Lower lobe of right lung (tissue), 2 donors: Measurements from ENCODE around the gene TRAPPC8. TPM values are rescaled to one million over a fixed set of nuclear protein-coding genes. Genes with fewer than 3 reads are reported as not detected.
"Not testable (repeated sequence)": the region's sequence is repeated elsewhere in the genome, so short reads cannot be mapped to it uniquely, and the experiment has no call there.

ENCODE experiments used
- ATAC-seq, 2 donors: fragments of 200-7000 bp; cut with Tn5 transposase; one replicate each; pipeline ENCODE4 v1.9.1; 2020 to 2022; ENCODE audit warnings: mild to moderate bottlenecking in 2 of 2, moderate library complexity in 2 of 2
- DNase-seq: peaks from one replicate; pipeline ENCODE4 v3.0.0-alpha.2; 2020
- H3K27ac ChIP-seq: fragments of 200-600 bp; one replicate; pipeline ENCODE4 v1.8.0; 2022
- H3K27me3 ChIP-seq: fragments of 200-600 bp; one replicate; pipeline ENCODE4 v1.8.0; 2022; ENCODE audit warnings: low read depth
- H3K36me3 ChIP-seq: fragments of 200-600 bp; one replicate; pipeline ENCODE4 v1.8.0; 2022; ENCODE audit warnings: mild to moderate bottlenecking
- H3K4me1 ChIP-seq: fragments of 200-600 bp; one replicate; pipeline ENCODE4 v1.8.0; 2022
- H3K4me3 ChIP-seq: fragments of 200-600 bp; one replicate; pipeline ENCODE4 v1.8.0; 2022; ENCODE audit warnings: mild to moderate bottlenecking
- H3K9me3 ChIP-seq: fragments of 200-600 bp; one replicate; pipeline ENCODE4 v1.8.0; 2022
- intact Hi-C: fragments of 100-400 bp; cut with DNase I; formaldehyde crosslinking; loops from one replicate; pipeline ENCODE4 v1.11.0; 2022
- total RNA-seq: library from RNA; stranded (reverse); fragmentation: NEBNext Ultra II Directional; extraction: Animal tissue kit (Norgen Biotek cat#: 25700); gene quantifications from one replicate; pipeline ENCODE4 v1.2.1, GENCODE V29; 2021
- TF ChIP-seq, protein P1 (sequence below): fragments of 200-600 bp; IDR thresholded peaks from one replicate; pipeline ENCODE4 v1.8.0; 2022; ENCODE audit warnings: antibody characterized with exemption, mild to moderate bottlenecking
- donor health status: DM: no; HTN: yes; CAD: no; lungs with severe emphysema.

Gene TRAPPC8
- total RNA-seq, 1 donor from 2014 or later = 47.3 TPM

DNA sequence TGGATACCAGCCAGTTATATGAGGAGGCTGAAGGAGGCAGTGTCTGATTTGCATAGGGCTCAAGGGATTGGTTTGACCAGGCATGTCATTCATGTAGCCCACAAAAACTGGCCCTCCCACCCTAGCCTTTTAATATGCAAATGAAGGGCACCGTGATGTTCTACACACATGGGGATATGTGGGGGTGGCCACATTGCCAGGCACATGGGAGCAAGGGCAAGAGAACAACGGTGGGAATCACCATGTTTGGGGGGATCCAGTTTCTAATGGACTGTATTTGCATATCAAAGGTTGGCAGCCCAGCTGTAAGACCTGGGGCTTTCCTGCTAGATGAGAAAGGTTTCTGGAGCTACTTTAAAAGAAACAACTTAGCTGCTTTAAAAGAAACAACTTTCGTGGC lies 117.2 kb downstream of the TRAPPC8 start:
- no peak overlapping the region for H3K4me3 ChIP-seq
- H3K4me1 ChIP-seq = no peaks in the 10 kb centered on the region
- ATAC-seq (no peak), DNase-seq (no peak)
- no peaks in the 10 kb centered on the region for H3K27me3 ChIP-seq
- H3K27ac ChIP-seq = no peak overlapping the region
- H3K36me3 ChIP-seq = peaks cover 25% of the 10 kb centered on the region
- TF ChIP-seq, protein P1, sequence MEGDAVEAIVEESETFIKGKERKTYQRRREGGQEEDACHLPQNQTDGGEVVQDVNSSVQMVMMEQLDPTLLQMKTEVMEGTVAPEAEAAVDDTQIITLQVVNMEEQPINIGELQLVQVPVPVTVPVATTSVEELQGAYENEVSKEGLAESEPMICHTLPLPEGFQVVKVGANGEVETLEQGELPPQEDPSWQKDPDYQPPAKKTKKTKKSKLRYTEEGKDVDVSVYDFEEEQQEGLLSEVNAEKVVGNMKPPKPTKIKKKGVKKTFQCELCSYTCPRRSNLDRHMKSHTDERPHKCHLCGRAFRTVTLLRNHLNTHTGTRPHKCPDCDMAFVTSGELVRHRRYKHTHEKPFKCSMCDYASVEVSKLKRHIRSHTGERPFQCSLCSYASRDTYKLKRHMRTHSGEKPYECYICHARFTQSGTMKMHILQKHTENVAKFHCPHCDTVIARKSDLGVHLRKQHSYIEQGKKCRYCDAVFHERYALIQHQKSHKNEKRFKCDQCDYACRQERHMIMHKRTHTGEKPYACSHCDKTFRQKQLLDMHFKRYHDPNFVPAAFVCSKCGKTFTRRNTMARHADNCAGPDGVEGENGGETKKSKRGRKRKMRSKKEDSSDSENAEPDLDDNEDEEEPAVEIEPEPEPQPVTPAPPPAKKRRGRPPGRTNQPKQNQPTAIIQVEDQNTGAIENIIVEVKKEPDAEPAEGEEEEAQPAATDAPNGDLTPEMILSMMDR = no peak
- intact Hi-C loops = no loop called here
- no peaks in the 10 kb centered on the region for H3K9me3 ChIP-seq

DNA sequence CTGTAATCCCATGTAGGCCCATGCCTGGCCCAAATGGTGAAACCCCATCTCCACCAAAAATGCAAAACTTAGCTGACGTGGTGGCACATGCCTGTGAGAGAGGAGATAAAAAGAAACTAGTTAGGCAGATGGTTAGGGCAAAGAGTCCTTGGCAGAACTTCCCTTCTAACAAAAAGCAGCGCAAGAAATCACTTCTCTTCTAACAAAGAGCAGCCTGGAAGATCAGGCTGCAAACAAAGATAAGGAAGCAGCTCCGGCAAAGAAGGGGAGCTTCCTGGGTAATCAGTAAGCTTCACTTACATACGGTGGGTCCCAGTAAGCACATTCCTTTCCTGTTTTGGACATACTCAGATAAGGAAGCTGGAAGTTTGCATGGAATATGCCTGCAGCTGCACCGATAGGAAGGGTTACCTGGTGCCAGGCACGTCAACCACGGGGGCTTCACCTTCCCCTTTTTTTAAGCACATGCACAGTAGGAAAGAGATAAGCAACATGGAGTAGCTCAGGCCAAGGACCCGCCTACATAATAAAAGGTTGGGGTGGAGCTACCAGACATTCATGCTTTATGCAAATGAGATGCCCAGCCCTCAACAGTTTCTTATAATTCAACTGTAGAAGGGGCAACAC lies 121.3 kb downstream of the TRAPPC8 start:
- ATAC-seq (no peak), DNase-seq (no peak)
- Histone ChIP-seq H3K4me1 (no peaks in the 10 kb centered on the region), H3K4me3 (no peak overlapping the region), H3K27ac (no peak overlapping the region), H3K36me3 (no peaks in the 10 kb centered on the region), H3K9me3 (no peaks in the 10 kb centered on the region), H3K27me3 (no peaks in the 10 kb centered on the region)
- intact Hi-C loops = no loop called here
- TF ChIP-seq, protein P1 = no peak

DNA sequence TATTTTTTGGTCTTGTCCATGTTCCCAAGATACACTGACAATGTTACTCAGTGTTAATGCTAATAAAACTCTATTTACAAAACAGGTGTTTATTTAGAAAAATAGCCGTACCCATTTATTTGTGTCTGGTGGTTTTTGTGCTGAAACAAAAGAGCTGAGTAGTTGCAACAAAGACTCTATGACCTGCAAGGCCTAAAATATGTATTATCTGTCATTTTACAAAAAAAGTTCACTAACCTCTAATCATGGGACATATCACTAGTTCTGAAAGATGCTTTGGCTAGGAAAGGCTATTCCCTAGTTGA lies 123.1 kb downstream of the TRAPPC8 start:
- Histone ChIP-seq H3K4me3 (no peak overlapping the region), H3K9me3 (no peaks in the 10 kb centered on the region), H3K27me3 (no peaks in the 10 kb centered on the region), H3K27ac (no peak overlapping the region), H3K4me1 (no peaks in the 10 kb centered on the region), H3K36me3 (no peaks in the 10 kb centered on the region)
- TF ChIP-seq, protein P1 = no peak
- intact Hi-C loops = no loop called here
- no peak for ATAC-seq
- DNase-seq = no peak

DNA sequence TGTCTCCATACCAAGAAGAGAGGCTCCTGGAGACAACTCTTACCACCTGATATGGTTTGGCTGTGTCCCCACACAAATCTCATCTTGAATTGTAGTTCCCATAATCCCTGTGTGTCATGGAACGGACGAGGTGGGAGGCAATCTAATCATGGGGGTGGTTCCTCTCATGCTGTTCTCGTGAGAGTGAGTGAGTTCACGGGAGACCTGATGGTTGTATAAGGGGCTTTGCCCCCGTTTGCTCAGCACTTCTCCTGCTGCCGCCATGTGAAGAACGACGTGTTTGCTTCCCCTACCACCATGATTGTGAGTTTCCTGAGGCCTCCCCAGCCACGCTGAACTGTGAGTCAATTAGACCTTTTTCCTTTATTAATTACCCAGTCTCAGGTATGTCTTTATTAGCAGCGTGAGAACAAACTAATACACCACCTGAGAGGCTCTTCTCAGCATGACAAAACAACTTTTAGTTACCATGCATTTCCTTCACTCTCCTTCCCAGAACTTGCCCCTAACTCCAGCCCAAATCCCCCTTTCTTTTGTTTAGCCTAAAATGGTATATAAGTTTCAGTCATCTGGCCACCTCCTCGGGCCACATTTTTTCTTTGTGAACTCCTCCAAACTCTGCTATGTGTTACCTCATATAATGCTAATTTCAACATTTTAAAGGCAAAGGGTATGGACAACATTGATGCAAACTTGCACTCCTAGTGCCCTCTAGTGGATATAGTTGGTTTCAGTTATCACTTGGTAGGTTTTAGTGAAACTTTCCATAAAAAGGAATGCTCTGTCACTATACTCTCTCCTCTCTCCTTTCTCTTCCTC lies 123.6 kb downstream of the TRAPPC8 start:
- DNase-seq = no peak
- no peak overlapping the region for H3K4me3 ChIP-seq
- no peaks in the 10 kb centered on the region for H3K4me1 ChIP-seq
- no peak overlapping the region for H3K27ac ChIP-seq
- peak; percentile 54 to 76 for ATAC-seq
- TF ChIP-seq, protein P1 = peak; percentile 71
- intact Hi-C loops = no loop called here
- H3K27me3 ChIP-seq = no peaks in the 10 kb centered on the region
- H3K9me3 ChIP-seq = no peaks in the 10 kb centered on the region
- no peaks in the 10 kb centered on the region for H3K36me3 ChIP-seq

- H3K4me1 ChIP-seq = no peaks in the 10 kb centered on the region
- ATAC-seq (no peak), DNase-seq (no peak)
- no peaks in the 10 kb centered on the region for H3K9me3 ChIP-seq
- no peak overlapping the region for H3K27ac ChIP-seq
- H3K4me3 ChIP-seq = no peak overlapping the region
- TF ChIP-seq, protein P1 = no peak
- intact Hi-C loops = no loop called here
- H3K36me3 ChIP-seq = no peaks in the 10 kb centered on the region
- no peaks in the 10 kb centered on the region for H3K27me3 ChIP-seq
These were observed 128.8 kb downstream of the TRAPPC8 start for GRCh38 chr18:31814132-31814531.

DNA sequence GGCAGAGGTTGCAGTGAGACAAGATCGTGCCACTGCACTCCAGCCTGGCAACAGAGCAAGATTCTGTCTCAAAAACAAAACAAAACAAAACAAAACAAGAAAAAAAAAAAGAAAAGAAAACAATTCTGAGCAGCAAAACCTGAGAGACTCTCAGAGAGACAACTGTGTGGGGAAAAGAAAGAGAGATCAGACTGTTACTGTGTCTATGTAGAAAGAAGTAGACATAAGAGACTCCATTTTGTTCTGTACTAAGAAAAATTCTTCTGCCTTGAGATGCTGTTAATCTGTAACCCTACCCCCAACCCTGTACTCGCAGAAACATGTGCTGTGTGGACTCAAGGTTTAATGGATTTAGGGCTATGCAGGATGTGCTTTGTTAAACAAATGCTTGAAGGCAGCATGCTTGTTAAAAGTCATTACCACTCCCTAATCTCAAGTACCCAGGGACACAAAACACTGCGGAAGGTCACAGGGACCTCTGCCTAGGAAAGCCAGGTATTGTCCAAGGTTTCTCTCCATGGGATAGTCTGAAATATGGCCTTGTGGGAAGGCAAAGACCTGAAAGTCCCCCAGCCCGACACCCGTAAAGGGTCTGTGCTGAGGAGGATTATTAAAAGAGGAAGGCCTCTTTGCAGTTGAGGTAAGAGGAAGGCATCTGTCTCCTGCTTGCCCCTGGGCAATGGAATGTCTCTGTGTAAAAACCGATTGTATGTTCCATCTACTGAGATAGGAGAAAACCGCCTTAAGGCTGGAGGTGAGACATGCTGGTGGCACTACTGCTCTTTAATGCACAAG lies 132.4 kb downstream of the TRAPPC8 start:
- H3K27ac ChIP-seq, intact Hi-C loops, DNase-seq, H3K4me1 ChIP-seq, H3K4me3 ChIP-seq, H3K36me3 ChIP-seq, H3K9me3 ChIP-seq, ATAC-seq, H3K27me3 ChIP-seq: not testable (repeated sequence)

DNA sequence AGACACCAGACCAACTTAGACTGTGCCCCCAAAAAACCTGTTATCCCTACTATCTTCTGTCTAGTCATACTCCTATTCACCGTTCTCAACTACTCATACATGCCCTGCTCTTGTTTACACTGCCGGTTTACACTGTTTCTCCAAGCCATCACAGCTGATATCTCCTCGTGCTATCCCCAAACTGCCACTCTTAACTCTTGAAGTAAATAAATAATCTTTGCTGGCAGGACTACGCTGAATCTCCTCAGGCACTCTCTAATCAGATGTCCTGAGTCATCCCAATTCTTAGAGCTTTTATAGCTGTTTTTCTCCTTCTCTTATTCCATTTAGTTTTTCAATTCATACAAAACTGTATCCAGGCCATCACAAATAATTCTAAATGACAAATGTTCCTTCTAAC lies 133.9 kb downstream of the TRAPPC8 start:
- H3K36me3 ChIP-seq, H3K9me3 ChIP-seq, ATAC-seq, intact Hi-C loops, H3K4me1 ChIP-seq, H3K4me3 ChIP-seq, H3K27ac ChIP-seq, DNase-seq, H3K27me3 ChIP-seq: not testable (repeated sequence)
